Superior temporal gyrus (tissue), 1 donor: Measurements from ENCODE around the gene MAP2K5.
"Not testable (repeated sequence)": the region's sequence is repeated elsewhere in the genome, so short reads cannot be mapped to it uniquely, and the experiment has no call there.

ENCODE experiments used
- DNase-seq: peaks from one replicate; pipeline ENCODE4 v3.0.0-alpha.2; 2016; ENCODE audit errors: extremely low spot score

Gene MAP2K5

GRCh38 chr15:67601073-67601472, 58.6 kb downstream of the MAP2K5 start:
- no peak for DNase-seq

DNA sequence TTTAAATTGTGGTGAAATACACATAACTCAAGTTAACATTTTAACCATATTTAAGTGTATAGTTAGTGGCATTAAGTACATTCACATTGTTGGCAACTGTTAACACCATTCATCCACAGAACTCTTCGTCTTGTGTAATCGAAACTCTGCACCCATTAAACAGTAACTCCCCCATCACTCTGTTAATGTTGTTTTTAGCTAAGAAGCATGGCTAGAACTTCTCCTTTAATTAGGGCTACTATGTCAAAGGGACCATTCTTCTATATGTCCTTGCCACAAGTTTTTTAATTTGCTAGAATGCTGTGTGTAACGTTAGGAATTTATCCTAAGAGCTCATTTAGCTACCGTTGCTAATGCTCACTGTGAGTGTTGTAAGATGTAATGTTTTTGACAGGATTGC, 60.6 kb downstream of the MAP2K5 start:
- no peak for DNase-seq

GRCh38 chr15:67605871-67606270, 63.4 kb downstream of the MAP2K5 start:
- no peak for DNase-seq

DNA sequence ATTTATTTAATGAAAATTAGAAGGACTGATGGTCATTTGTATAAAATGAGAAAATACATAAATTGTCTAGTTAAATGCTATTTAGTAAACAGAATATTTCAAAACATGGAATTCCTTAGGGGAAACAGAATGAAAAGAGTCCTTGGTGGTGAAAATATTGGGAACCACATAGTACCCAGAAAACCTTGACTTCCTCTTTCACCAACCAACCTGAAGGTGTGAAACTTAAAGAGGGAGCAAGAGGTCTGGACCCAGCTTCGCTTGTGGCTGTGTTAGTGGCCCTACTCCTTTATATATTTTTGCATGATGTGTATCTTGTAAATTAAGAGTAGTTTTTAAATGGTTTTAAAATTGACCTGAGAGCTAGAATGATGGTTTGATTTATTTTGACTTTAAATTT, 64.2 kb downstream of the MAP2K5 start:
- DNase-seq = no peak

- DNase-seq = no peak
These were observed 64.8 kb downstream of the MAP2K5 start for GRCh38 chr15:67607329-67607728.

DNA sequence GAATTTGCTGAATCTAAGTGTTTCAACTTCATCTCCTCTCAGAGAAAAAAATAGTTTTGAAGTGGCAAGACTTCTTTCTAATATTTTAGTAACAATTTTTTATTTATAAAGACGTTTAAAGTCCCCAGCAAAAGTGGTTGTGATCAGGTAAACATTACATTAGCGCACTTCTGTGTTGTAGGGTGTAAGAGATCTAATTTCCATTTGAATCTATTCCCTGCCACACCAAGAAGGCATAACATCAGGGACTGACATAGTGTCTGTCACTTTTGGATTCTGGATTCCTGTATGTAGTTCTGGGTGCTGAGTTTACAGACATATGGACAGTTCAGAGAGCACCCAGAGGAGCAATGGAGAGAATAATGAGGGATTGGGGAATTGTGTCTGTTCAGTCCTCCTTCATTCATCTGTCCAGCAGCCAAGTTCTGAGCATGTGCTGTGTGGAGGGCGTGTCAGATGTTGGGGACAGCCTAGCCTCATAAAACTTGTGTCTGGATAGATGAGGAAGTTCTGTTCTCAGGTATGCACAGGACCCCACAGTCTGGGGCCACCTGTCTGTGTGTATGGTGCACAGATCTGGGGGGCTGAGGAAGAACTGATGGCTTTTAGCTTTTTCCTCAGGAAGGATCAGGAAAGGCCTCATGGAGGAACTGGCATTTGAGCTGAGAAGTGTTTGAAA, 65.6 kb downstream of the MAP2K5 start:
- DNase-seq = no peak

GRCh38 chr15:67608638-67608959, 66.1 kb downstream of the MAP2K5 start:
- DNase-seq = no peak

DNA sequence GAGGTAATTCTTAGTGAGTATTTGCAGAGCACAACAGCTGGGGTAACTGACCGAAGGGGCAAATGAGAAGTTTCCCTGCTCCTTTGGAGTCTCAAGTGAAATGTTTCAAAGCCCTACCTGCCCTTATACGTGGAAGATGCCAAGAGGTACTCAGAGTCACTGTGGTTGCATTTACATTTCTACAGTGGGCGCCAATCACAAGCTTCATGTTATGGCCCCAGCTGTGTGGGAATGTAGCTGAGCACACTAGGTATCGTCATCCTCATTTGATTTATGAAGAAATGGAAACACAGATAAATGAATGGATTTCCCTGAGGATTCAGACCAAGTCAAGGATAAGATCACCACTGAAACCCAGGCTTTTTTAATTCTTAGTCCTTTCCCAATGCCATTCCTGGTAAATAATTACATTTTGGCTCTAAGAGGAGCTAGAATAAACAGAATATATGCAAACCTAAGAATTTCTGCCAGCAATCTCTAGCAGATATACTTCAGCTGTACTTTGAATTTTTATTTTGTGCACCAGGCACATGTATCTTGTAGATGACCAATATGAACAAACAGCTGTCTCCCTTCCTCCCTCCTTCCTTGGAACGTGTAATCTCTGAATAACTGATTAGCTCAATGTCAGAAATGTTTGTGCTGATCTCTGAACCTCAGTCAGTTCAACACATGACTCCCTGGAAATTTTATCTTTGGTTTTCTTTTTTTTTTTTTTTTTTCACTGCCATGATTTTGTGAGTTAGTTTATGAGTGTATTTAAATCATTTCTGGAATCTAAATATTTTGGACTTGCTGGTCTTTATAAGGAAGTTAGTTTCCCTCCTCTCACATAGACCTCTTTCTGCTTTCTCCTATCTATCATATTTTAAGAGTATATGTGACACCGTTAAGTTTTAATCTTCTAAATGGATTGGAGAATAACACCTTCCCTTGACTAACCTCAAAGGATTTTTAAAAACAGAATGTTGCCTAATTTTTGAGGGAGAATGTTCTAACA, 69.2 kb downstream of the MAP2K5 start:
- no peak for DNase-seq

GRCh38 chr15:67613211-67613610, 70.7 kb downstream of the MAP2K5 start:
- no peak for DNase-seq

GRCh38 chr15:67613708-67614107, 71.2 kb downstream of the MAP2K5 start:
- no peak for DNase-seq

DNA sequence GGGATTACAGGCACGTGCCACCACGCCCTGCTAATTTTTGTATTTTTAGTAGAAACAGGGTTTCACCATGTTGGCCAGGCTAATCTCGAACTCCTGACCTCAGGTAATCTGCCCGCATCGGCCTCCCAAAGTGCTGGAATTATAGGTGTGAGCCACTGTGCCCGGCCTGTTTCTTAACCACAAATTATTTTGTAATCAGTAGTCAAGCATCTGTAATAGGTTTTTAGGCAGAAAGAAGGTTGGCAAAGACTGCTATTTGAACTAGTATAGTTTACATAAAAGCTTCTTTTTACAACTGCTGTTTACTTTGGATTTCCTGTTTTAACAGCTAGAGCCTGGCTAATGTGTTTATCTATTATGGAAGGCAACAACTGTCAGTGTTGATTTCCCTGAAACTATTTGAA, 72.6 kb downstream of the MAP2K5 start:
- not testable (repeated sequence) for DNase-seq

GRCh38 chr15:67618297-67618696, 75.8 kb downstream of the MAP2K5 start:
- DNase-seq = no peak

GRCh38 chr15:67622110-67622509, 79.6 kb downstream of the MAP2K5 start:
- DNase-seq = no peak

DNA sequence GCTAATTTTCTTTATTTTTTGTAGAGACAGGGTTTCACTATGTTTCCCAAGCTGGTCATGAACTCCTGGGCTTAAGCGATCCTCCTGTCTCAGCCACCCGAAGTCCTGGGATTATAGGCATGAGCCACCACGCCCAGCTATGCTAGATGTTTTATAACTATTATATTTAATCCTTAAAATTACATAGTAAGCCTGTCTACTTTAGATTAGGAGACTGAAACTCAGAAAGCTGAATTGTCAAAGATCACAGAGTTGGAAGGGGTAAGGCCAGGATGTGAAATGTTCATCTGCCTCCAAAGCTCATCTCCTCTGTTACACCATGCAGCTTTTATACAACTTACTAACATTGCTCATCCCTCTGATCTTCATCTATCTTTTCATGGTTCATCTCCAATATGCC, 89.8 kb downstream of the MAP2K5 start:
- no peak for DNase-seq

- not testable (repeated sequence) for DNase-seq
These were observed 93.4 kb downstream of the MAP2K5 start for GRCh38 chr15:67635950-67636349.

GRCh38 chr15:67639591-67639990, 97.1 kb downstream of the MAP2K5 start:
- no peak for DNase-seq

- DNase-seq = no peak
These were observed 99.0 kb downstream of the MAP2K5 start for GRCh38 chr15:67641453-67641852.

GRCh38 chr15:67646847-67647246, 104.3 kb downstream of the MAP2K5 start:
- DNase-seq = no peak

GRCh38 chr15:67652586-67652985, 110.1 kb downstream of the MAP2K5 start:
- DNase-seq = no peak

DNA sequence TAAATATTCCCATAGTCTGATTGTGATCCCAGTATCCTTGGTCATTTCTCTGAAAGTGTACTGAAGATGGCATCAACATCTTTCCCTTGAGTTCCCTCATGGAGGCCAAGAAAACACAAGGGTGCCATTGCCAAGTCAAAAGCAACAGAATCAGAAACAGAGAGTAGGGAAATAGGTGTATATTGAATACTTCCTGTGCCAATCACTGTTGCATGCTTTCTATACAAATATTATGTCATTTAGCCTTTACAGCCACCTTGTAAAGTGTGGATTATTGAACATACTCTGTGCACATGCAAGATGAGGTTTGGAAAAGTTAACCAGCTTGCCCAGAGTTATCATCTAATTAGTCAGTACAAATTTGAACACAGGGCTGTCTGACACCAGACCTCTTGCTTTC, 117.9 kb downstream of the MAP2K5 start:
- no peak for DNase-seq

DNA sequence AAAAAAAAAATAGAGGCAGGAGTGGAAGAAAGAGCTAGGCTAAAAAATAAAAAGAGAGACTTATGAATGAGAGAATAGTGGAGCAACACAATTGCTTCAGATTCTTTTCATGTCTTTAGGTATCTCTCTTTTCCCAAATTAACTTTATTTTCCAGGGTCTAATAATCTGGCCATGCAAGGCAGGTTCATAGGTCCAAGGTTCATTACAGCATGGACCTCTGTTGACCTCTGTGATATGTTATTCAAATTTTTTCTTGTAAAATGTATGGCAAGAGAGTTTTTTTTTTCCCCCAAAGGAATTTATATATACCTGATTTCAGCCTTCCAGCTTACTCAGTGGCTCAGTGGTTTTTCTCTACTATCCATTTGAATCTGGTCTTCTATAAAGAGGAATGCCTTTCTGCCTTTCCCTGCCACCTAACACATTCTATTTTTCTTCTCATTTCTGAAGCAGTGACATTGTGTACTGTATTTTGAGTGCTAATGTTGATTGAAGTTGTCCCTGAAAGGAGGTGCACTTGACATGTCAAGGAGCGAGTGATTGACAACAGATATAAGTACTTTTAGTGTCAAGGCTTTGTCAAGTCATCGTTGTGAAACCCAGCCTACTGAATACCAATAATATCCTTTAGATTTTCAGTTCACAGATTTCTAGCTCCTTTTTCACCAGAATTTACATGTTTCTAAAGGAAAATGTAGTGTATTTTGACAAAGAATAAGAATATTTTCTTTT, 118.5 kb downstream of the MAP2K5 start:
- DNase-seq = no peak

- no peak for DNase-seq
These were observed 128.3 kb downstream of the MAP2K5 start for GRCh38 chr15:67670647-67671305.
